GM21737 (cell line): ENCODE results near the gene DDX10.
"Not testable (repeated sequence)": the region's sequence is repeated elsewhere in the genome, so short reads cannot be mapped to it uniquely, and the experiment has no call there.

Source experiments
- ATAC-seq: cut with Tn5 transposase; IDR thresholded peaks from one replicate; pipeline ENCODE4 v1.9.1; 2021; ENCODE audit warnings: mild to moderate bottlenecking, moderate library complexity; ENCODE audit not compliant: unreplicated experiment

The DDX10 gene

GRCh38 chr11:108813086-108813485 lies 148.2 kb downstream of the DDX10 start:
- no peak for ATAC-seq

GRCh38 chr11:108817976-108818375 lies 153.1 kb downstream of the DDX10 start:
- no peak for ATAC-seq

GRCh38 chr11:108818971-108819370 lies 154.1 kb downstream of the DDX10 start:
- no peak for ATAC-seq

GRCh38 chr11:108819957-108820356 lies 155.1 kb downstream of the DDX10 start:
- ATAC-seq = no peak

DNA sequence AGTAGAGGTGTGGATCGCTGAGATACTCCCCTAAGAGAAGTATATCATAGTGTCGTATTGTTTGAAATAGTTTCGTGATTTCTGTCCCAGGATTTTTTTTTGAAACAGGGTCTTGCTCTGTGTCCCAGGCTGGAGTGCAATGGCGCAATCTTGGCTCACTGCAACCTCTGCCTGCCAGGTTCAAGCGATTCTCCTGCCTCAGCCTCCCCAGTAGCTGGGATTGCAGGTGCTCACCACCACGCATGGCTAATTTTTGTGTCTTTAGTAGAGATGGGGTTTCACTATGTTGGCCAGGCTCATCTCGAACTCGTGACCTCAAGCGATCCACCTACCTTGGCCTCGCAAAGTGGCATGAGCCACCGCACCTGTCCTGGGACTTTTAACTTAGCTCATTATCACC lies 159.1 kb downstream of the DDX10 start:
- ATAC-seq = not testable (repeated sequence)

- ATAC-seq = no peak
Measured at GRCh38 chr11:108824545-108824944, 159.7 kb downstream of the DDX10 start.

DNA sequence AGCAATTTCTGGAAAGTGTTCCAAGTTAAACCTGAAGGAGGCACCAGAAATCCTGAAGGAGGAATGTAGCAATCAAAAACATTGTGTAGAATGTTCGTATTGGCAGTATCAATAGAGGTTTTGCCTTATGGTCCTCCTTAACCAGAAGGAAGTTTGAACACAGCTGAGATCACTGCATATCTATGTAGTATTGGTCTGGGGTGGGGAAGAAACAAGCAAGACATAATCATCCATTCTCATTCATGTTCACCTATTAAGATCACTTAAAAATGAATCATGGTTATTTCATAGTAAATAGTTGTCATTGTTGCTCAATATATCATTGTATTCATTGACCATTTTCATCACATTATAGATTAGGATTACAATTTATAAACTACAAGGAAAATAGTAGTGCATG lies 160.5 kb downstream of the DDX10 start:
- no peak for ATAC-seq

GRCh38 chr11:108826136-108826535 lies 161.3 kb downstream of the DDX10 start:
- no peak for ATAC-seq

- no peak for ATAC-seq
Measured at GRCh38 chr11:108835624-108836023, 170.8 kb downstream of the DDX10 start.

GRCh38 chr11:108836541-108836940 lies 171.7 kb downstream of the DDX10 start:
- no peak for ATAC-seq

DNA sequence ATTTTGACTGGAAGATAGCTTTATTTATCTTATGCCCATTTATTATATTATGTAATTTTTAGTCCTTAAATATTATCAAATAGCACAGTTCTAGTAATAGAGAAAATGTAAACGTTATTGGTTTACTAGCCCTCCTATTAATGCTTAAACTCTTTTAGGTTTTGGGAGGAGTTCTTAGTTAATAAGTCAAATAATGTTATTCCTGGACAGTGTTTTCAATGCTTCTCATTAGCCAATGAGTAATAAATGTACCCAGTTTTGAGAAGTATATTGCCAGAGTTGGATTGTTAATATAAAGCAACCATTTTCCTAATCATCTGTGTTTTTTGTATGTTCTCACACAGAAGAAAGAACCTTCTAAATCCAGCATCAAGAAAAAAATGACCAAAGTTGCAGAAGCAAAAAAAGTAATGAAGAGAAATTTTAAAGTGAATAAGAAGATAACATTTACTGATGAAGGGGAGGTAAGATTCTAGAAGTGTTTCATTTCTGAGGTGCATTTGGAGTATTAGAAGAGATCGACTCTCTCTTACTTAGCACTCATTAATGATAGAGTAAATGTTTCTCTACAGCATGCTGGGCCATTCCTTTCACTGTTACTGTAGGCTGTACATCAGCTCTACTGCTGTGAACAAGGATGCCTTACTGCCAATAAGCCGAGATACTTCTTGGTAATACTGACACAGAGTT lies 173.4 kb downstream of the DDX10 start:
- no peak for ATAC-seq

DNA sequence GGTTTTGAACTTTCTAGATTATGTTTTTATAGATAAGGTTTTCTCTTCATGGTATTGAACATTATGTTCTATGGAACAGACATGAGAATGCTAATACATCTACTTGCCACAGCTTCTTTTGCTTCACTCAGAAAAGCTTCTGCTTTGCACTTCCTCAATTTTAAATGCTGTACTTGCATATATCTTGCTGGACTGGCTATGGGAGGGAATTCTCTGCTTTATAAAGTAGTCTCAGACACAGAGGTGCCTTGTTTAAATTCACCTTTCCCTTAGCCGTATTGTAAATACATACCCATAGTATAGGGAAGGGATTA lies 173.9 kb downstream of the DDX10 start:
- ATAC-seq = no peak

DNA sequence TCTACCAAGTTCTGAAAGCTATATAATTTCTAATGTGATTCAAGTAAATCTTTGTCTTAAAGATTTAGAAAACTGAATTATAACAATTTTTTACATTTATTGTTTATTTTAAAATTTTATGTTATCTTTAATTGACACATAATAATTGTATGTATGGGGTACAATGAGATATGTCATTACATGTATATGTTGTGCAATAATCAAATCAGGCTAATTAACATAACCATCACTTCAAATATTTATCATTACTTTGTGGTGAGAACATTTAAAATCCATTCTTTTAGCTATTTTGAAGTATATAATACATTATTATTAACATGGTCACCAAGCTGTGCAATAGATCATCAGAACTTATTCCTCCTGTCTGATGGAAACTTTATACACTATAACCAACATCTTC lies 181.1 kb downstream of the DDX10 start:
- ATAC-seq = no peak

GRCh38 chr11:108847298-108847990 lies 182.6 kb downstream of the DDX10 start:
- no peak for ATAC-seq

GRCh38 chr11:108851781-108852180 lies 186.9 kb downstream of the DDX10 start:
- no peak for ATAC-seq

DNA sequence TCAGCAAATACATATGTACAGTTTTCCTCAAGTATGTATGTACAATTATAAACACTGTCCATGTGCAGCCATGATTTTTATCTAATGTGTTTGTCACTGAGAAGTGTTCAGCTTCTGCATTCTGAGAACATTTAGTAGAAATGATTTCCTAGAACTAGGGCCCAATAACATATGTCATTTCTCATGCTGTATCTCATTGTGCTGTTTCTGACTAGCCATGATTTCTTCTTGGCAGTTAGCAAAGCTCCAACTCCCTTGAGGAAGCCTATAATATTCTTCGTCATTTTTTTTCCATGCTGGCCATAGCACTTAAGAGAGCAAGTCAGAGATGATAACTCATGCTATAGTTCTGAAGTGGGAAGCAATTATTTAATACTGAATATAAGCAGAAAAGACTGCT lies 187.8 kb downstream of the DDX10 start:
- ATAC-seq = no peak

- no peak for ATAC-seq
Measured at GRCh38 chr11:108853151-108853550, 188.3 kb downstream of the DDX10 start.

DNA sequence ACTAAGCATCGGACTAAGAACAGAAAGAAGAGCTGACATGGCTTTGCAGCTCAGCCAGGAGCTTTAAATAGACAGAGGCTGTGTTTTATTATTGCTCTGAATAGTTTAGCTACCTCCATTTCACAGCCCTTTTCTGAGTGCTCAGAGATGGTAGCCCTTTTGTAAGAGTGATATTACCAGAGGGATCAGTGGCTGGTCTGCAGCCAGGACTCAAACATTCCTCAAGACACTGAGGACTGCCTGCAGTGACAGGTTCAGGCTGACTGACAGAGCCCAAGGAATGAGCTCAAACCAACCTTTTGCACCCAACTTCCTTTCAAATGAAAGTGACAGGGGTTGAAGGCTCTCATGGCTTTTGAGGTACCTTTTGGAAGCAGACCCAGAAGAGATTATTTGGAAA lies 189.0 kb downstream of the DDX10 start:
- ATAC-seq = peak; percentile 38

DNA sequence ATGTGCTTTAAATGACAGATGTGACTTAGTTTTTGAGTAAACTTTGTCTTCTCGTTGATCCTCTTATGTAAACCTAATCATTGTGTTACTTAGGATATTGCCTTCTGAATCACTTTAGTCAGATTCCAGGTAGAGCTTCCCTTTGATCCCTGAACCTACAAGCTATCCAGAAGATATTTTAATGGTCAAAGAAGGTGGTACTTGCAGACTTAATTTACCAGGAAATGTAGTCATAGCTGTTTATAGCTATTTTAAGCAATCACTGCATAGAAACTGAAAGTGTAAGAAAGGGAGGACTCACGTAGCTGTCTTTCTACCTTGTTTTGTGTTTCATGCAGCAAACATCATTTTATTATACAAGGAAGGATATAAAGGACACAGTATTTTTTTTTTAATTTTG lies 189.5 kb downstream of the DDX10 start:
- ATAC-seq = peak; percentile 93

DNA sequence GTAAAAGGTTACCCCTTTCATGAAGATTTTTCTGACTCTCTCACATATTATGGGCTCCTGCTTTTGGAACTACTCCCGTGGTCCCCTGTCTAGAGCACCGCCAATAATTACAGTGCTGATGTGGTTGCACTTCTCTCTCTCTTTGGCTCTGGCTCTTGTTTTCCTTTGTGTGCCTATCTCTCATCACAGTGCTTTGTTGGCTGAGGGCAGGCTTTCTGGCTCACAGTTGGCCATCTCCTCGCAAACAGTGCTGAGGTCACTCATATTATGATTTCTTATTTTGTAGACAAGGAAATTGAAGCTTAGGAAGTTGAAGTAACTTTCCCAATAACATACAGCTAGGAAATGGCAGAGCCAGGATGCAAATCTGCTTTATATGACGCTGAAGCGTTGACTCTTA lies 192.5 kb downstream of the DDX10 start:
- no peak for ATAC-seq

- no peak for ATAC-seq
Measured at GRCh38 chr11:108858622-108859021, 193.8 kb downstream of the DDX10 start.

- no peak for ATAC-seq
Measured at GRCh38 chr11:108859510-108859909, 194.6 kb downstream of the DDX10 start.

DNA sequence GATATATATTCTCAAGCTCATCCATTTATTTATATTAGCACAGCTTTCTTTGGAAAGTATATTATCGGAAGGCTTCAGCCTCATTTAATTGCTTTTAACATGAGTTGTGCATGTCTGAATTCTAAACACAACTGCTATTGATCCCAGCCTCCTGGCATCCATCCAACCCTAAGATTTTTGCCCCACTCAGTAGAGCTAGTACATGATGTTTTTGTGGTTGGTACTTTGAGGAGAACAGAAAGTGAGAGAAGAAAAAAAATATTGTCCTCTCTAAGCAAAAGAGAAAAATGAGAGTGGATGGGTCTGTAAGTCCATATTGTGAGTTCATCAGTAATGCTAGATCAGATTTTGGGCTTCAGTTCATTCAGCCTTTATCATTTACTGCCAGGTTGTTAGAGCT lies 198.7 kb downstream of the DDX10 start:
- no peak for ATAC-seq
